ENCODE measurements around the gene EPB41L5. TPM values are rescaled to one million over a fixed set of nuclear protein-coding genes. Genes with fewer than 3 reads are reported as not detected.

Gene EPB41L5
- total and polyA plus RNA-seq, 10 of the 15 experiments (the other 5 are each of a cell fraction or from before 2014, with no cell fraction given) = 2.1 to 20.4 (median 8.2) TPM

DNA sequence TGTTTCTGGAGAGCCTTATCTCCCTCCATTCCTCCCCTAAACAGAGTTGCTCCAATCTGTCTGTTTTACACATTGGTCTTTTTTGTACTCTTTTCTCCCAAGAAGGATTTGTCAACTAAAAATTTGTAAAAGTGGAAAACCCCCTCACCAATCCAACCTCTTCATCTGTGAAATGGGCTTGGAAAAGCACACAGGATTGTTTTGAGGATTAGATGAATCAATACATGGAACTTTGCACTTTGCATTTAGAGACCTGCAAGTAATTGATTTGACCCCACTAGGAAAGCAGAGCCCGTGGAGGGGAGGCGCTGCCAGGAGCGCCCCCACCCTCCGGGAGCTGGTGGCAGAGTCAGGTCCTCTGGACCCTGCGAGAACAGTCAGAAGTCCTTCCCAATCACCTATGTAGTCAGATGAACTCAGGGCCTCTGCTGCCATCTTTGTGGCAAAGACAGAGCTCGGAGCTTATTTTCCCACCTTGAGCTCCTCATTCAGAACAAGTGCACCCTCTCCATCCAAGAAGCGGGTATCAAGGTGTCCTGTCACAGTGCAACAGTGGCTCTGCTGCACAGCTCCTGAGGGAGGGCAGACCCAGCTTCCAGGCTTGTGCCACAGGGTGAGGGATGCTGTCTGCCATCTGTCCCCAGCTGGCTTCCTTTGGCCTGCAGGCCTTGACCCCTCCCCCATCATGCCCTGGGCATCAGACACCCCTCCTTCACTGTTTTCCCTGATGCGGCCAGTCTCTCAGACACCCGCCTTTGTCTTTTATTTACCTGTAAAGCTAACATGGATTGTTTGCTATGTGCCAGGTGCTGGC is 212.1 kb downstream of the EPB41L5 start:
- H3K36me3 ChIP-seq (ENCODE audit: control insufficient read depth in 2 of 2, insufficient read depth in 2 of 2, low read length in 1 of 2) = no peaks in the 10 kb centered on the region
- TF ChIP-seq RAD21 (IDR thresholded peaks at IDR 0.05; ENCODE audit: insufficient read depth, low read depth, low read length) = no peak
- no peak for TF ChIP-seq NFIC (IDR thresholded peaks at IDR 0.05; ENCODE audit: low read depth, low read length)
- TF ChIP-seq ZNF274 (IDR thresholded peaks at IDR 0.05; ENCODE audit: insufficient read depth, insufficient read length) = no peak
- no peak for TF ChIP-seq MYC (IDR thresholded peaks at IDR 0.05; ENCODE audit: insufficient read depth, insufficient read length, insufficient replicate concordance, low read length, severe bottlenecking)
- TF ChIP-seq PAX5 (IDR thresholded peaks at IDR 0.05; ENCODE audit: borderline replicate concordance, low read depth, low read length) = no peak
- H3K79me2 ChIP-seq (ENCODE audit: control insufficient read depth, insufficient read depth, low read length) = peaks cover 30% of the 10 kb centered on the region
- peaks cover 27% of the 10 kb centered on the region for H3K4me1 ChIP-seq (ENCODE audit: control insufficient read depth, insufficient read depth, low read length)
- H3K4me2 ChIP-seq (ENCODE audit: control insufficient read depth, insufficient read depth) = no peak overlapping the region
- in situ Hi-C loops (cut with MboI) (loop anchor here (25.0 kb wide), 1 partner anchor 462 kb away; no protein-coding TSS in a partner anchor), intact Hi-C loops (cut with micrococcal nuclease; ENCODE audit: unreplicated experiment) (no loop called here)
- FAIRE-seq (no peak), DNase-seq (ENCODE audit: low read depth, low spot score) (no peak), ATAC-seq (no peak)
- ChIA-PET RAD21 (ENCODE audit: unreplicated experiment) (interaction anchor here (1.9 kb wide), 1 partner anchor 88 kb away, joined by 7 read pairs; no protein-coding TSS in a partner anchor), POLR2A (no interaction called here), SMC1A (ENCODE audit: uncharacterized antibody, unreplicated experiment) (interaction anchor here (0.8 to 2.2 kb wide), 3 partner anchors 17 to 50 kb away, joined by 3 to 12 read pairs (median 3); no protein-coding TSS in a partner anchor), CTCF (interaction anchor here (0.7 to 1.3 kb wide), 3 partner anchors 49 to 88 kb away, joined by 3 to 6 read pairs (median 4); no protein-coding TSS in a partner anchor)
- no peaks in the 10 kb centered on the region for H3K27me3 ChIP-seq (replicated peaks in 1 of 2; ENCODE audit: control insufficient read depth in 2 of 2, insufficient read depth in 2 of 2, low read length in 1 of 2)
- WGBS (ENCODE audit: insufficient coverage, insufficient replicate concordance, low lambda C conversion rate, missing lambda C conversion rate) = 94% methylated on average over 9 of the region's 9 CpGs
- BruUV-seq (replicated peaks) = no TSS peak
- no peaks in the 10 kb centered on the region for H4K20me1 ChIP-seq (ENCODE audit: control insufficient read depth, insufficient read depth)
- H2AFZ ChIP-seq (ENCODE audit: control insufficient read depth, low read depth, low read length) = no peak overlapping the region
- no peak overlapping the region for H3K9ac ChIP-seq (ENCODE audit: control insufficient read depth, insufficient read depth, low read length)
- H3K9me3 ChIP-seq (replicated peaks; ENCODE audit: control insufficient read depth, insufficient read depth, low read length) = no peaks in the 10 kb centered on the region
- no peak overlapping the region for H3K27ac ChIP-seq (ENCODE audit: control insufficient read depth, insufficient read depth)
- no peak overlapping the region for H3K4me3 ChIP-seq

All from GM12878 (cell line).